ENCODE results near the gene TARBP2. TPM values are rescaled to one million over a fixed set of nuclear protein-coding genes. Genes with fewer than 3 reads are reported as not detected.

Gene TARBP2
- total RNA-seq, 1 experiment from 2014 or later = 82.0 TPM

DNA sequence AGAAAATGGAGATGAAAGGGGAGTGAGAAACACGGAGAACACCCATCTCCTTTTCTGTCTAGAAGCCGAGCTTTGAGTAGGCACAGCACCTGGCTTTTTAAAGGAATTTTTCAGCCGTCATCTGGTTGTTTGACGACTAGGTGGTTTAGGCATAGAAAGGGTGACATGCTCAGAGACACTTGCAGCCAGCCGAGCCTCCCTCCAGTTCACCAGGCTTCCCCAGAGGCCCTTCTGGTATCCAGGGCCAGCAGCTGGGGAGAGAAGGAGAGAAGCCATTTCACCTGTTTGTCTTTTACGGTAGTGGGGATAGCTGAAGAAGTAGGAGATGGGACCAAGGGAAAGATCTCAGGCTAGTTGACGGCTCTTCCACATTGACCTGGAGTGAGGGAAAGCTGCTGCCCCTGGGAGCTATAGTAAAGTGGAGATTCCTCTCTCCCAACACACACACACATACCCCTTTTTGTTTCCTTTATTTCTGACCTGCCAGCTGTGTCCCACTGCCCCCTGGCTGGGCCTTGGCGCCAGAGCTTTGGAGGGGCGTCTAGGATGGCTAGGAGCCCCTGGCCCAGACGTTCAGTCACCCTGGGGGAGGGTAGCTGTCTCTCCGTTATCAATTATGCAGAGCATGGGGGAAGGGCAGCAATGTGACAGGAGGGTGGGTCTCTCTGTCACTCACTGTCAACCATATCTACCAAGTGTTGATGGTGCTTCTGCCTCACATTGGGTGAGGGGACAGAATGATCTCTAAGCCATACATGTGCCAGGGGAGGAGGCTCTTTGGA is 7.3 kb upstream of the TARBP2 start:
- no peak for TF ChIP-seq EZH2 (IDR thresholded peaks at IDR 0.05; ENCODE audit: low read length, unreplicated experiment)
- no peak for TF ChIP-seq EZH2phosphoT487 (IDR thresholded peaks at IDR 0.05; ENCODE audit: borderline replicate concordance, low read length)
- TF ChIP-seq, protein P1, sequence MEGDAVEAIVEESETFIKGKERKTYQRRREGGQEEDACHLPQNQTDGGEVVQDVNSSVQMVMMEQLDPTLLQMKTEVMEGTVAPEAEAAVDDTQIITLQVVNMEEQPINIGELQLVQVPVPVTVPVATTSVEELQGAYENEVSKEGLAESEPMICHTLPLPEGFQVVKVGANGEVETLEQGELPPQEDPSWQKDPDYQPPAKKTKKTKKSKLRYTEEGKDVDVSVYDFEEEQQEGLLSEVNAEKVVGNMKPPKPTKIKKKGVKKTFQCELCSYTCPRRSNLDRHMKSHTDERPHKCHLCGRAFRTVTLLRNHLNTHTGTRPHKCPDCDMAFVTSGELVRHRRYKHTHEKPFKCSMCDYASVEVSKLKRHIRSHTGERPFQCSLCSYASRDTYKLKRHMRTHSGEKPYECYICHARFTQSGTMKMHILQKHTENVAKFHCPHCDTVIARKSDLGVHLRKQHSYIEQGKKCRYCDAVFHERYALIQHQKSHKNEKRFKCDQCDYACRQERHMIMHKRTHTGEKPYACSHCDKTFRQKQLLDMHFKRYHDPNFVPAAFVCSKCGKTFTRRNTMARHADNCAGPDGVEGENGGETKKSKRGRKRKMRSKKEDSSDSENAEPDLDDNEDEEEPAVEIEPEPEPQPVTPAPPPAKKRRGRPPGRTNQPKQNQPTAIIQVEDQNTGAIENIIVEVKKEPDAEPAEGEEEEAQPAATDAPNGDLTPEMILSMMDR (conservative IDR thresholded peaks at IDR 0.05; ENCODE audit: low read depth, low read length) = no peak
- ATAC-seq = peak; percentile 6
- TSS peak; percentile 84 for BruUV-seq (replicated peaks)
- no peaks in the 10 kb centered on the region for H3K9me3 ChIP-seq (ENCODE audit: low read length)
- no peaks in the 10 kb centered on the region for H4K20me1 ChIP-seq (ENCODE audit: low read length)
- peak overlapping the region; percentile 90 for H2AFZ ChIP-seq (ENCODE audit: low read length)
- H3K27me3 ChIP-seq (ENCODE audit: low read length) = no peaks in the 10 kb centered on the region
- peak overlapping the region; percentile 35 for H3K9ac ChIP-seq (ENCODE audit: low read length)
- no peaks in the 10 kb centered on the region for H3K79me2 ChIP-seq (ENCODE audit: low read length)
- peaks cover 7% of the 10 kb centered on the region; the same call in 1 of the 2 replicates for H3K4me1 ChIP-seq (ENCODE audit: insufficient read depth, low read length)
- DNase-seq = no peak
- CTCF ChIA-PET = no interaction called here
- POLR2A ChIA-PET (ENCODE audit: unreplicated experiment) = interaction anchor here (0.6 kb wide), 2 partner anchors 15 to 557 kb away, joined by 5 to 8 read pairs; no protein-coding TSS in a partner anchor
- peak overlapping the region; percentile 84 for H3K4me2 ChIP-seq (ENCODE audit: low read length)
- intact Hi-C loops (cut with micrococcal nuclease) = no loop called here
- no peaks in the 10 kb centered on the region for H3F3A ChIP-seq (ENCODE audit: low read length, unreplicated experiment)
- peak overlapping the region; percentile 65 for H3K4me3 ChIP-seq (ENCODE audit: low read length)
- H3K36me3 ChIP-seq (ENCODE audit: low read depth, low read length) = no peaks in the 10 kb centered on the region
- H3K9me2 ChIP-seq (replicated peaks; ENCODE audit: low read length) = no peaks in the 10 kb centered on the region
- no peak overlapping the region for H3K27ac ChIP-seq (ENCODE audit: low read length)

- DNase-seq = no peak
- no peaks in the 10 kb centered on the region for H3K79me2 ChIP-seq (ENCODE audit: low read length)
- H3K9me3 ChIP-seq (ENCODE audit: low read length) = no peaks in the 10 kb centered on the region
- no peak overlapping the region for H3K4me3 ChIP-seq (ENCODE audit: low read length)
- H2AFZ ChIP-seq (ENCODE audit: low read length) = no peak overlapping the region
- ChIA-PET POLR2A (ENCODE audit: unreplicated experiment) (no interaction called here), CTCF (no interaction called here)
- H3K9me2 ChIP-seq (replicated peaks; ENCODE audit: low read length) = no peaks in the 10 kb centered on the region
- intact Hi-C loops (cut with micrococcal nuclease) = no loop called here
- H4K20me1 ChIP-seq (ENCODE audit: low read length) = no peaks in the 10 kb centered on the region
- no peak overlapping the region for H3K27ac ChIP-seq (ENCODE audit: low read length)
- H3K36me3 ChIP-seq (ENCODE audit: low read depth, low read length) = no peaks in the 10 kb centered on the region
- BruUV-seq (replicated peaks) = no TSS peak
- no peaks in the 10 kb centered on the region for H3K27me3 ChIP-seq (ENCODE audit: low read length)
- no peak for TF ChIP-seq EZH2 (IDR thresholded peaks at IDR 0.05; ENCODE audit: low read length, unreplicated experiment)
- no peak for TF ChIP-seq EZH2phosphoT487 (IDR thresholded peaks at IDR 0.05; ENCODE audit: borderline replicate concordance, low read length)
- TF ChIP-seq, protein P1 (conservative IDR thresholded peaks at IDR 0.05; ENCODE audit: low read depth, low read length) = no peak
- H3F3A ChIP-seq (ENCODE audit: low read length, unreplicated experiment) = no peaks in the 10 kb centered on the region
- no peak overlapping the region for H3K4me2 ChIP-seq (ENCODE audit: low read length)
- no peak for ATAC-seq
- no peak overlapping the region for H3K9ac ChIP-seq (ENCODE audit: low read length)
- H3K4me1 ChIP-seq (ENCODE audit: insufficient read depth, low read length) = peaks cover 16% of the 10 kb centered on the region
These were observed 5.0 kb upstream of the TARBP2 start for GRCh38 chr12:53495903-53496751.

DNA sequence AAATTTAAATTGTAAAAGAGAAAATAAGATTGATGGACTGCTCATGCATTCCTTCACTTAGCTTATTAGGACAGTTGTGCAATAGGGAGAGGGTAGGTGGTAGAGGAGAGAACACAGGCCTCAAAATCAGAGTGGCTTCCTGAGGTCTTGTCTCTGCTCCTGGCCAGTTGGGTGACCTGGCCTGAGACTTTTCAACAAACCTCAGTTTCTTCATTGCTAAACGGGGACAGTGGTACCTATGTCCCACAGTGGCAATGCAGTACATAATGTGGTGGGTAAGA is 4.4 kb upstream of the TARBP2 start:
- Histone ChIP-seq H3K27me3 (ENCODE audit: low read length) (no peaks in the 10 kb centered on the region), H3K79me2 (ENCODE audit: low read length) (peaks cover 3% of the 10 kb centered on the region), H3K27ac (ENCODE audit: low read length) (no peak overlapping the region), H3K4me2 (ENCODE audit: low read length) (no peak overlapping the region), H3K36me3 (ENCODE audit: low read depth, low read length) (no peaks in the 10 kb centered on the region), H3K4me3 (ENCODE audit: low read length) (no peak overlapping the region), H3K4me1 (ENCODE audit: insufficient read depth, low read length) (peaks cover 19% of the 10 kb centered on the region), H3K9me2 (replicated peaks; ENCODE audit: low read length) (no peaks in the 10 kb centered on the region), H4K20me1 (ENCODE audit: low read length) (no peaks in the 10 kb centered on the region), H3K9ac (ENCODE audit: low read length) (no peak overlapping the region), H2AFZ (ENCODE audit: low read length) (no peak overlapping the region), H3K9me3 (ENCODE audit: low read length) (no peaks in the 10 kb centered on the region), H3F3A (ENCODE audit: low read length, unreplicated experiment) (no peaks in the 10 kb centered on the region)
- POLR2A ChIA-PET (ENCODE audit: unreplicated experiment) = no interaction called here
- CTCF ChIA-PET = no interaction called here
- intact Hi-C loops (cut with micrococcal nuclease) = no loop called here
- TF ChIP-seq, protein P1 (conservative IDR thresholded peaks at IDR 0.05; ENCODE audit: low read depth, low read length) = no peak
- TF ChIP-seq EZH2phosphoT487 (IDR thresholded peaks at IDR 0.05; ENCODE audit: borderline replicate concordance, low read length) (no peak), EZH2 (IDR thresholded peaks at IDR 0.05; ENCODE audit: low read length, unreplicated experiment) (no peak)
- no peak for ATAC-seq
- no TSS peak for BruUV-seq (replicated peaks)
- DNase-seq = no peak

All from PC-3 (cell line).